B cell (primary cell): ENCODE results near the gene TBCCD1. TPM values are rescaled to one million over a fixed set of nuclear protein-coding genes. Genes with fewer than 3 reads are reported as not detected.

Experiments used
- ATAC-seq: fragments of 200-7000 bp; cut with Tn5 transposase; one replicate; pipeline ENCODE4 v1.10.0; 2021; ENCODE audit warnings: low read depth, mild to moderate bottlenecking, moderate number of reproducible peaks, moderate library complexity
- CTCF ChIA-PET: fragments of 350-600 bp; sonication (Branson Sonifier 250); formaldehyde crosslinking; loops from one replicate; lab custom pipeline; 2021; ENCODE audit warnings: antibody characterized with exemption, inconsistent platforms; lab: Charles Lee
- POLR2A ChIA-PET: fragments of 350-600 bp; sonication (Branson Sonifier 250); formaldehyde crosslinking; loops from one replicate; lab custom pipeline; 2021; ENCODE audit warnings: antibody characterized with exemption; lab: Charles Lee
- DNase-seq: peaks from one replicate; pipeline ENCODE4 v3.0.0; 2013
- H2AFZ ChIP-seq: 2 replicates; pipeline ENCODE4 v1.6.1; 2012; ENCODE audit warnings: mild to moderate bottlenecking, low read depth, low read length; ENCODE audit not compliant: insufficient read depth, poor library complexity, severe bottlenecking
- H3K27ac ChIP-seq, 2 donors: 1 replicate in 1 of 2; 2 replicates in 1 of 2; pipeline ENCODE4 v1.5.1; 2012 to 2013; ENCODE audit warnings: low read length in 2 of 2, mild to moderate bottlenecking in 2 of 2, moderate library complexity in 1 of 2
- H3K27me3 ChIP-seq, 4 experiments: fragments of 200-600 bp in 1 of 4; sonication (generic) in 1 of 4; replicated peaks in 1 of 4; 1 replicate in 2 of 4; 2 replicates in 2 of 4; pipeline versions ENCODE4 v1.6.1 to v1.7.0; 2013 to 2016; ENCODE audit warnings: low read length in 3 of 4, mild to moderate bottlenecking in 2 of 4, mixed read lengths in 1 of 4, moderate library complexity in 1 of 4; ENCODE audit not compliant: insufficient read depth in 4 of 4, control insufficient read depth in 3 of 4; ENCODE audit errors: control extremely low read depth in 1 of 4
- H3K36me3 ChIP-seq, 2 experiments: replicated peaks in 1 of 2; 1 replicate in 1 of 2; 2 replicates in 1 of 2; pipeline versions ENCODE4 v1.6.1 to v1.7.1; 2013; ENCODE audit warnings: low read length in 1 of 2; ENCODE audit not compliant: insufficient read depth in 2 of 2, control insufficient read depth in 1 of 2; ENCODE audit errors: control extremely low read depth in 1 of 2, extremely low read depth in 1 of 2
- H3K4me1 ChIP-seq, 2 donors: fragments of 200-600 bp in 1 of 2; sonication (generic) in 1 of 2; 1 replicate in 1 of 2; 2 replicates in 1 of 2; pipeline versions ENCODE4 v1.5.1 to v1.6.1; 2013 to 2017; ENCODE audit warnings: low read length in 2 of 2; ENCODE audit not compliant: control insufficient read depth in 2 of 2, insufficient read depth in 2 of 2
- H3K4me2 ChIP-seq: replicated peaks from 2 replicates; pipeline ENCODE3; 2012; ENCODE audit warnings: mild to moderate bottlenecking, low read depth, low read length; ENCODE audit not compliant: poor library complexity, severe bottlenecking
- H3K4me3 ChIP-seq, 5 experiments: fragments of 200-600 bp in 1 of 5; sonication (generic) in 1 of 5; 1 replicate in 3 of 5; 2 replicates in 2 of 5; pipeline versions ENCODE4 v1.5.1 to v1.7.0; 2011 to 2016; ENCODE audit warnings: low read length in 4 of 5, mild to moderate bottlenecking in 4 of 5, low read depth in 2 of 5, control low read depth in 1 of 5, moderate library complexity in 1 of 5; ENCODE audit not compliant: insufficient read depth in 1 of 5; ENCODE audit errors: control extremely low read depth in 1 of 5, extremely low read depth in 1 of 5
- H3K79me2 ChIP-seq: fragments of 200-600 bp; sonication (generic); one replicate; pipeline ENCODE4 v1.6.0; 2016; ENCODE audit warnings: low read length; ENCODE audit not compliant: control insufficient read depth, insufficient read depth
- H3K9ac ChIP-seq: fragments of 200-600 bp; sonication (generic); 2 replicates; pipeline ENCODE4 v1.6.1; 2017; ENCODE audit warnings: mild to moderate bottlenecking, low read length, moderate library complexity
- H3K9me3 ChIP-seq, 3 donors: one replicate each; pipeline versions ENCODE4 v1.6.1 to v1.7.1; 2013; ENCODE audit warnings: low read length in 2 of 3; ENCODE audit not compliant: control insufficient read depth in 2 of 3, insufficient read depth in 1 of 3; ENCODE audit errors: control extremely low read depth in 1 of 3
- H4K20me1 ChIP-seq: 2 replicates; pipeline ENCODE4 v1.6.0; 2012; ENCODE audit warnings: mild to moderate bottlenecking, low read length; ENCODE audit not compliant: insufficient read depth, control insufficient read depth, poor library complexity, severe bottlenecking
- H3K27ac Mint-ChIP-seq: one replicate; pipeline ENCODE4 v1.8.0; 2021; ENCODE audit warnings: mixed read lengths
- H3K27me3 Mint-ChIP-seq: one replicate; pipeline ENCODE4 v1.8.0; 2021; ENCODE audit warnings: mixed read lengths
- H3K4me1 Mint-ChIP-seq: one replicate; pipeline ENCODE4 v1.8.0; 2021; ENCODE audit warnings: mixed read lengths
- H3K4me3 Mint-ChIP-seq: one replicate; pipeline ENCODE4 v1.8.0; 2021; ENCODE audit warnings: mixed read lengths
- H3K9me3 Mint-ChIP-seq: one replicate; pipeline ENCODE4 v1.8.0; 2022; ENCODE audit warnings: mixed read lengths; ENCODE audit not compliant: insufficient read depth
- CTCF ChIP-seq: fragments of 200-600 bp; IDR thresholded peaks from one replicate; pipeline ENCODE4 v1.8.0; 2022; ENCODE audit warnings: antibody characterized with exemption, mild to moderate bottlenecking
- EZH2 ChIP-seq: IDR thresholded peaks from 2 replicates; pipeline ENCODE4 v1.6.1; 2012; ENCODE audit warnings: borderline replicate concordance, low read depth, mild to moderate bottlenecking, moderate library complexity, low read length; ENCODE audit not compliant: insufficient read depth, poor library complexity, severe bottlenecking
- WGBS: methylation state at CpG from one replicate; pipeline ENCODE4 v1.1.5; 2013; ENCODE audit warnings: missing lambda C conversion rate; ENCODE audit not compliant: insufficient coverage; 5-methylcytosine and 5-hydroxymethylcytosine counted together
- intact Hi-C: fragments of 100-400 bp; cut with micrococcal nuclease; formaldehyde crosslinking; loops from one replicate; pipeline ENCODE4 v1.10.0; 2022
- polyA plus RNA-seq: library from polyadenylated mRNA; depleted of rRNA; stranded (reverse); fragments of >200 nt; gene quantifications from 2 replicates; pipeline ENCODE4 v1.2.3, GENCODE V29; 2012
- total RNA-seq, 2 donors: library from RNA; stranded (reverse); fragments of 120-200 nt in 1 of 2; gene quantifications; 1 replicate in 1 of 2; 2 replicates in 1 of 2; pipeline versions ENCODE4 v1.2.3 to v1.2.4, GENCODE V29; 2013 to 2022

TBCCD1 gene
- total and polyA plus RNA-seq, 2 donors (not counting 1 experiment from before 2014, with no cell fraction given) = 15.9 to 17.3 TPM

GRCh38 chr3:186513386-186513785 is 53.8 kb downstream of the TBCCD1 start:
- WGBS = 83% methylated on average over 5 of the region's 5 CpGs
- no peak overlapping the region for H2AFZ ChIP-seq
- Mint-ChIP-seq H3K27ac (no peak overlapping the region), H3K27me3 (peaks cover 3% of the 10 kb centered on the region), H3K9me3 (peaks cover 2% of the 10 kb centered on the region), H3K4me1 (peaks cover 50% of the 10 kb centered on the region), H3K4me3 (no peak overlapping the region)
- ATAC-seq (no peak), DNase-seq (no peak)
- H3K36me3 ChIP-seq = no peaks in the 10 kb centered on the region
- TF ChIP-seq EZH2 (no peak), CTCF (no peak)
- H3K79me2 ChIP-seq = no peaks in the 10 kb centered on the region
- ChIA-PET POLR2A (no interaction called here), CTCF (interaction anchor here (1.0 to 1.5 kb wide), 4 partner anchors 13 to 254 kb away, joined by 3 to 14 read pairs (median 4); no protein-coding TSS in a partner anchor)
- intact Hi-C loops = no loop called here
- no peak overlapping the region for H3K4me2 ChIP-seq
- no peak overlapping the region for H3K4me3 ChIP-seq
- peaks cover 21 to 31% of the 10 kb centered on the region in 2 donors for H3K4me1 ChIP-seq
- H3K27me3 ChIP-seq = peaks cover 0 to 16% (median 0%) of the 10 kb centered on the region in 4 experiments
- no peak overlapping the region for H3K9ac ChIP-seq
- peaks cover 0 to 8% (median 0%) of the 10 kb centered on the region in 3 donors for H3K9me3 ChIP-seq
- no peak overlapping the region for H3K27ac ChIP-seq
- no peaks in the 10 kb centered on the region for H4K20me1 ChIP-seq

DNA sequence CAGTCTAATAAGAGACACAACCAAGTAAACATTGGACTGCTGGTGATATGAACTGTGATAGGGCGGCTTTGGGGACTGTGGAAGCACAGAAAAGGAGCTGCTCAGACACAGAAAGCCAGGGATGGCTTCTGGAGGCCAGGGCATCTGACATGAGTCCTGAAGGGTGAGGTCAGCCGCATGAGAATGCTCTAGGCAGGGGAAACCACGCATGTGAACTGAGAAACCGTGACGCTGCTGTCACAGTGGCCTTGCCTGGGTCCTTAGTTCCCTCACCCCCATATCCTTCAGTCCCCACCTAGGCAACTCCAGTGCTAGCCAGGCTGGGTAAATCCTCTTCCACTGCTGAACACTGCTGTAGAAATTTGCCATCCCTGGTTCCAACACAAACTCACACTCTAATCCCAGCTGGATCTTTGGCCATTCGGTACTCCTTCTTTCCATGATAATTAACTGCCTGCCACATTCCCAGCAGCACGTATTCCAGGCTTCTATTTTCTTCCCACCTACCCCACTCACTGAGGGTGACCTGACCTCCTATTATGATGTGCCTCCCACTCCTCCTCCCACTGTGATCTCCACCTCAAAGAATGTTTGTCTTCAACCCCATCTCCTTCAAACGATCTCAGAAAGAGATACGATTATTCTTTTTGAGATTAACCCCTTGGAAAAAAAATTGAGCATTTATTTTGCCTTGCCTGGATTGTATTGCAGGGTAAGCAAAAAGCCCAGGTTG is 54.4 kb downstream of the TBCCD1 start:
- H3K9me3 ChIP-seq = peaks cover 0 to 8% (median 0%) of the 10 kb centered on the region in 3 donors
- Mint-ChIP-seq H3K4me3 (no peak overlapping the region), H3K27me3 (peaks cover 3% of the 10 kb centered on the region), H3K27ac (no peak overlapping the region), H3K9me3 (peaks cover 2% of the 10 kb centered on the region), H3K4me1 (peaks cover 46% of the 10 kb centered on the region)
- H3K4me1 ChIP-seq = peaks cover 18 to 25% of the 10 kb centered on the region in 2 donors
- ChIA-PET CTCF (interaction anchor here (1.0 to 1.5 kb wide), 4 partner anchors 13 to 253 kb away, joined by 3 to 14 read pairs (median 4); no protein-coding TSS in a partner anchor), POLR2A (no interaction called here)
- H3K79me2 ChIP-seq = no peaks in the 10 kb centered on the region
- peaks cover 0 to 16% (median under 1%) of the 10 kb centered on the region in 4 experiments for H3K27me3 ChIP-seq
- H3K27ac ChIP-seq = no peak overlapping the region
- WGBS = 69% methylated on average over 7 of the region's 9 CpGs
- no peak overlapping the region for H3K4me3 ChIP-seq
- intact Hi-C loops = no loop called here
- no peaks in the 10 kb centered on the region for H4K20me1 ChIP-seq
- DNase-seq (no peak), ATAC-seq (no peak)
- no peaks in the 10 kb centered on the region for H3K36me3 ChIP-seq
- no peak overlapping the region for H3K4me2 ChIP-seq
- no peak overlapping the region for H3K9ac ChIP-seq
- no peak overlapping the region for H2AFZ ChIP-seq
- TF ChIP-seq CTCF = no peak
- TF ChIP-seq EZH2 = no peak
